GM19455 (cell line): ENCODE data around the gene KXD1.
"Not testable (repeated sequence)": the region's sequence is repeated elsewhere in the genome, so short reads cannot be mapped to it uniquely, and the experiment has no call there.

ENCODE experiments used
- ATAC-seq: cut with Tn5 transposase; IDR thresholded peaks from one replicate; pipeline ENCODE4 v1.9.1; 2021; ENCODE audit not compliant: unreplicated experiment

The KXD1 gene

DNA sequence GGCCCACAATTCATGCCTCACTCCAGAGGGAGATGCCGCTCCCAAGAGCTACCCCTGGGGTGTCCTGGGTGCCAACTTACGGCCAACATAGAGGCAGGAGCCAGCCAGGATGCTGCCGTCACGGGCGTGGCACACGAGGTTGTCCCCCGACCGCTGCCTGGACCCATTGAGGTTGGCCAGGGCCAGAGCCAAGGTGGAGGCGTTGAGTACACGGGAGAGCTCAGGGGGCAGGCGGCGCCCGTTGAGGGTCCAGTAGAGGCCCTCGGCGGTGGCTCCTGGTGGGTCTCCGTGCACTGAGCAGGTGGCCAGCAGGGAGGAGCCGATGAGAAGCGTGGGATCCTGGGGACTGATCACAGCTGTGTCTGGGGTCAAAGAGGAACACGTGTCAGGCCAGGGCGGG, 41.8 kb downstream of the KXD1 start:
- ATAC-seq = no peak

DNA sequence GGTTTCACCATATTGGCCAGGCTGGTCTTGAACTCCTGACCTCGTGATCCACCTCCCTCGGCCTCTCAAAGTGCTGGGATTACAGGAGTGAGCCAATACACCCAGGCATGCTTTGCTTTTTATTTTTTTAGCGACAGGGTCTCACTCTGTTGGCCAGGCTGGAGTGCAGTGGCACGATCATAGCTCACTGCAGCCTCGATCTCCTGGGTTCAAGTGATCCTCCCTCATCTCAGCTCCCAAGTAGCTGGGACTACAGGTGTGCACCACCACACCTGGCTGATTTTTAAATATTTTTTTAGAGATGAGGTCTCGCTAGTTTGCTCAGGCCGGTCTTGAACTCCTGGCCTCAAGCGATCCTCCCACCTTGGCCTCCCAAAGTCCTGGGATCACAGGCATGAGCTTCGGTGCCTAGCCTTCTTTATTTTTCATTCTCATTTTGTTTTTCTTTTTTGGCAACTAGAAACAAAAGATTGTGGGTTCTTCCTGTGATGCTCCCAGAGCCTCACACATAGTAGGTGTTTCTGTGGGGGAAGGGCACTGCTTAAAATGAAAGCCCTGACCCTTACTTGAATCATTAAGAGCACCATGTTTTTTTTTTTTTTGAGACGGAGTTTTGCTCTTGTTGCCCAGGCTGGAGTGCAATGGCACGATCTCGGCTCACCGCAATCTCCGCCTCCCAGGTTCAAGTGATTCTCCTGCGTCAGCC, 43.2 kb downstream of the KXD1 start:
- not testable (repeated sequence) for ATAC-seq

DNA sequence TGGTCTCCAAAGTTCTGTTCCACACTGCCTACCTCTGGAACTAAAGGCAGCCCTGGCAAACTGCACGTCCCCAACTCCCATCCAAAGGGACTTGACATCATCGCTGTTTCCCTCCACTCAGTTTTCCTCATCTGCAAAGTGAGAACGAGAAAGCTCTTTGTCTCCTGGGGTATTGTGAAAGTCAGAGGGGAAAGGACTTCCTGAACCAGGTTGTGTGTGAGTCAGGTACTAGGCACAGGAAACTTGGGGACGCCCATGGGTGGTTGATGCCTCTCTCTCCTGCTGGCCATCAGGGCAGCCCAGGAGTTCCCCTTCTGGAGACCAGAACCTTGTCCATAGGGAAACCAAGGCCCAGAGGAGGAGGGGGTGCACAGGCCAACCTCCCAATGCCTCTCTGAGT, 44.2 kb downstream of the KXD1 start:
- ATAC-seq = no peak

DNA sequence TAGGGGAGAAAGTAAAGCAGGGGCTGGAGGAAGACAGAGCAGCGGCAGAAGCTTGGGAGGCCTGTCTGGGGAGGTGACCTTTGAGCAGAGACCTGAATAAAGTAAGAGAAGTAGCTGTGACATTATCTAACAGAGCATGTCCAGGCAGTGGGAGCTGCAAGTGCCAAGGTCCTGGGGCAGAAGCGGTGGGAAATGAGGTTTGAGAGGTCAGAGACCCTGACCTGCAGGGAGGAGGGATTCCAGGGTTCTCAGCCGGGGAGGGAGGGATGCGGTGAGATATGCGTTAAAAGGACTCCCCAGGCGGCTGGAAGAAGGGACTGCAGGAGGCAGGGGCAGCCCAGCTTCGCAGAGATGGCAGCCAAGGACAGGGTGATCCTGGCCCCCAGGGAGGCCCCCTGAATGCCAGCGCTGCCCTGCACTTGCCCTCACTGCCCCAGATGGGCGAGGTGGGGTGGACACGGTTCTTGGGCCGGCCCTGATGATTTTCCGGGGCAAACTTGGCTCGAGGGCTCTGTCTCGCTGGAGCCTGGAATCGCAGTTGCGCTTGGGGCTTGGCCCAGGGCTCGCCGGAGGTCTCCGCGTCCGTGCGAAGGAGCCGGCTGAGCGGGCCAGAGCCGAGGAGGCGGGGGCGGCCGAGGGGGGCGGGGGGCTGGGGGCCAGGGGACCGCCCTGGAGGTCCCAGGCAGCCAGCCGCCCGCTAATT, 45.7 kb downstream of the KXD1 start:
- ATAC-seq = no peak

DNA sequence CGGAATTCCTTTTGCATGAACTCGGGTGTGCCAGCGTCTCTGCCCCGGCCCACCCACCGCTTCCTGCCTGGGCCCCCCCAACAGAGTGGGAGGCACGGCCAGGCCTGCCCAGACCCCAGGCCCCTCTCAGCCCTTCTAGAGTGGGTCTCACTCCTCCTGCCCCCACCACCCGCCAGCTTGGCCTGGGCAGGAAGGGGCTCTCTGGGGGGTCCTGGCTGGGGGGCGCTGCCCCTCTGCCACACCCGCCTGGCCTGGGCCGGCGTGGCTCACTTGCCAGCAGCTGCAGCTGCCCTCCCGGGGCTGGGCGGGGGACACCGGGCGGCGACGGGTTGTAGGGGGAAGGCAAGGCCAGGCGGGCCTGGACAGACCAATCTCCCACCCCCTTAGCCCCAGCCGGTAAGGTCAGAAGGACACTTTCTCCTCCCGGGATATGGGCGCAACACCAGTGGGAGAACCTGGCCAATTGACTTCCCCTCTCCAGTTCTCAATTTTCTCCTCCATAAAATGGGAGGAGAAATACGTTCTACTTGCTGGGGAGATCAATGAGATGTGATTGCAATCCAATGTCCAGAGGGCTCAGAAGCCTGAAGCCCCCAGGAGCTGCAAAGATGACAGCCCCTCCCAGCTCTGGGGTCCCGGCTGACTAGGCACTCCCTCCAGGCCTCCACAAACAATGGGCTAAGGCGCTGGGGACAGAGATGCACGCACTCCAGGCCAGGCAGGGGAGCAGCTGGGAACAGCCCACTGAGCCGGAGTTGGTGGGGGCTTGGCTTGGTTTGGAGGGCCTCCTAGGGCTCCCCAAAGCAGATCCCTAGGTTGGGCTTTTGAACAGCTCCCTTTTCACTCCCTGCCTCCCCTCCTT, 46.5 kb downstream of the KXD1 start:
- ATAC-seq = no peak

DNA sequence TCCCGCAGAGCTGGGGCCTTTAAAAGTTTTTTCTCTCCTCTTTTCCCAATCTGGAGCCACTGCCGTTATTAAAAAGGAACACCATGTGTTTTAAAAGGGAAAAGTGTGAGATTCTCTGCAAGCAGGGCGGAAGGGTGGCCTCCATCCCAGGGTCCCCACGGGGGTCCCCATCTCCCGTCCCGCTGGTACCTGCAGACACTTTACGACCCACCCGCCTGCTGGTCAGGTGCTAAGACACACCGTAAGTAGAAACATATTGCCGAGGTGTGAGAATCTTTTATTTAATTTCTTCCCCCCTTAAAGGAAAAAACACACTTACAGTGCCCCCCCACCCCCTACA, 47.1 kb downstream of the KXD1 start:
- ATAC-seq = no peak

DNA sequence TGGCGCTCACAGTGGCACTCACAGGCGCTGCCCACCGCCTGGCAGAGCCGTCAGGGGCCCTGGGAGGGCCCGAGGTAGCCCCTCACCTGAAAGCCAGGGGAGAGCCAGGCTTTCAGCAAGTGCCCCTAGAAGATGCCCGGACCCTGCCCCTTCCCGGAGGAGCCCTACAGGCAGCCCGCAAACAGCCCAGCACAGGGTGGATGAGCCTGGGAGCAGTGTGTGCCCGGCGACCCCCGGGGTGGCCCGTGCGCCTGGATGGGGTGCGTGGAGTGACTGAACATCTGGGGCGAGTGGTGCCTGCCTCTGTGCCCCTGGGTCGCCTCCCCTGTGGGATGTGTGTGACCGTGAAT, 47.5 kb downstream of the KXD1 start:
- no peak for ATAC-seq

DNA sequence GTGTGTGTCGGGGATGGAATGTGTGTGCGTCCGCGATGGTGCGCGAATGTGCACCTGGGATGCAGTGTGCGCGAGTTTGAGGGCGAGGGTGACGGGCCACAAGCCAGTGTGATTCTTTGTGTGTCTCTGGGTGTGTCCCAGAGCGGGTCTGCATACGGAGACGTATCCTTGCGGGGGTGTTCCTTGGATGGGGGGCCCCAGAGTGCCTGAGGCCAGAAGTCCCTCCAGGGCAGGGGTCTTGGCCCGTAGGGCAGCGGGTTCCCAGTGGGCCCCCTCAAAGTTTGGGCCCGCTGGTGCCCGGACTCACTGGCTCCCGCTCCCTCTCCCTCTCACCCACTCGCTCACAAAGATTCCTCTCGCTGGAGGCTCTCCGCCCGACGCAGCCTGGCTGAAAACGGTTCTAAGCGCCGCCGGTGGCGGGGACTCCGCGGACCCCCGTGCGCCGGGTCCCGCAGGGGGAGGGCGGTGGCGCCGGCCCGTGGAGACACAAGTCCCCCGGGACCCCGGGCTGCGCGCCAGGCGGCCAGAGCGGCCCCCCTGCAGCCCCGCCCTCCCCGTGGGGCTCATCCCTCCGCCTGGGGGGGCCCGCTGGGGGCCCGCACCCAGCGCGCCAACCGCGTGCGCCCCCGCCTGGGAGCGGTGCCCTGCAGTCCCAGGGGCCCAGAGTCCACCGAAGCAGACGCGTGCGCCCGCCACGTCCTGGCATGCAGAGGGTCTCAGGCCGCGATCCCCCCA, 48.0 kb downstream of the KXD1 start:
- no peak for ATAC-seq

DNA sequence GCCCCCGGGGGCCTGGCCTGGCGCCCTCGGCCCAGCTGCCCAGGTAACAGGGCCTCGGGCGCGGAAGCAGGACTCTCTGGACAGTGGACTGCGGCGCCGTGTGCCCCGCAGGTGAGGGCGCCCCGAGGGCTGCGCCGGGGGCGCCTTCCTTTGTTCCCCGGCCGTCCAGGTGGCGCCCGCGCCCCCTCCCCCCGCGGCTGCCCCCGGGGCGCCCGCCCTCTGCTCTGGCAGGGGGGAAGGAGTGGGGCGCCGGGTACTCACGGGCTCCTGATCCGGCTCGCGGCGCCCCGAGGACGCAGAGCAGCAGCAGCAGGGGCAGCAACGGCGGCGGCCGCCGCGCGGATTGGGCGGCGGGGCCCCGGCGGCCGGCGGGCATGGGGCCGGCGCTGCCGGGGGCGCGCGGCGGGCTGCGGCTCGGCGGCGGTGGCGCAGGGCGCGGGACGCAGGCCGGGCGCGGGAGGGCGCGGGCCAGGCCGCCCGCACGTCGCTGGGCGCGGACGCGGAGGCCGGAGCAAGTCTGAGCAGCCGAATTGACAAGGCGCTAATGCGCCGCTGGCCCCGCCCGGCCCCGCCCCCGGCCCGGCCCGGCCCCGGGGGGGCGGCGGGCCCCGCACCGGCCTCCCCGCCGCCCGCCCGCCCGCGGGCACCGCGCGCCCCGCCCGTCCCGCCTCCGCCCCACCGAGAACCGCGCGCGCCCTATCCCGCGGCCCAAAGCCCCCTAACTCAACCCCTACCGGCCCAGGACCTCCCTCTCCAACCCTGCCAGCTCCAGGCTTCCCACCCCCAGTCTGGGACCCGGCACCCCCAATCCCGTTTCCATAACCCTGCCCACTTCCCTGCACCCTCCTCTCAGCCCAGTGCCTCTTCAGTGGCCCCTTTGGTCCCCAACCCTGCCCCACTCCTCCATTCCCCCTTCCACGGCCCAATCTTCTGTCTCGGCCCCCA, 48.9 kb downstream of the KXD1 start, which contains the start of gene CRLF1:
TSS of gene CRLF1 (minus strand) at position 519 of the 945 bp plus-strand sequence. CDS start at position 376, 143 bp downstream.
- no peak for ATAC-seq

DNA sequence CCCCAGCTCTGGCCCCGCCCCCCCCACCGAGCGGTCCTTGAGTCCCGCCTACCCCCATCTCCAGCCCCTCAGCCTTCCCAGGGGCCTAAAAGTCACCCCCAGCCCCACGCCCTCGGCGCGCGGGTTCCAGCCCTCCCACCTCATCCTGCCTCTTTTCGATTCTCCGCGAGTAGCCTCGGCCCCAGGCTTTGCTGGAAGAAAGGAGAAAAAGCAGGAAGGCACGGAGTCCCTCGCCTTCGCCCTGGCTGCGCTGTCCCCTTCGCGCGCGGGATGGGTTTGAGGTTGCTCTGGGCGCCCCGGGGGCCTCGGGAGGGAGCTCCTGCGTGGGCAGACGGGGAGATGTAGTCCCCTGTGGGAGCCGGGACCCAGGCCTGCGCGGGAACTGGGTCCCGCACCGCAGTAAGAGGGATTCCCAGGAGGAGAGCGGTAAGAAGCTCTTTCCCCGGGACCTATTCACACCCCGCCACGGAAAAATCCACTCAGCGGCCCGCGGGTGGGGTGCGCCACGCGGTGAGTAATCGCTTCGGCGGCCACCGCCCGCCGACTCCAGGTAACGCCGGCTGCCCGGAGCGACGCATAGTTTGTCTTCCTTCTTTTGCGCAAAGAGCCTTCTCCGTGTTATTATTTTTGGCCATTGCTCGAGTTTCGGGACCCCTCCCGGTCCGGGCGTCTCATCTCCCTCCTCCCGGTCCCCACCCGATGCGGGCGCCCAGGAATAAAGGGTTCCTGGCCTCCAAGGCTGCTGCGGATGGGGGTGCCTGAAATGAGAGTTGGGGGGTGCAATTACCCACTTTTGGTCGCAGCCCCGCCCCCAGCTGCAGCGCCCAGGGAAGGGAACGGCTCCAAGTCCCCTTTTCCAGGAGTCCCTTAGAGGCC, 49.8 kb downstream of the KXD1 start:
- no peak for ATAC-seq

DNA sequence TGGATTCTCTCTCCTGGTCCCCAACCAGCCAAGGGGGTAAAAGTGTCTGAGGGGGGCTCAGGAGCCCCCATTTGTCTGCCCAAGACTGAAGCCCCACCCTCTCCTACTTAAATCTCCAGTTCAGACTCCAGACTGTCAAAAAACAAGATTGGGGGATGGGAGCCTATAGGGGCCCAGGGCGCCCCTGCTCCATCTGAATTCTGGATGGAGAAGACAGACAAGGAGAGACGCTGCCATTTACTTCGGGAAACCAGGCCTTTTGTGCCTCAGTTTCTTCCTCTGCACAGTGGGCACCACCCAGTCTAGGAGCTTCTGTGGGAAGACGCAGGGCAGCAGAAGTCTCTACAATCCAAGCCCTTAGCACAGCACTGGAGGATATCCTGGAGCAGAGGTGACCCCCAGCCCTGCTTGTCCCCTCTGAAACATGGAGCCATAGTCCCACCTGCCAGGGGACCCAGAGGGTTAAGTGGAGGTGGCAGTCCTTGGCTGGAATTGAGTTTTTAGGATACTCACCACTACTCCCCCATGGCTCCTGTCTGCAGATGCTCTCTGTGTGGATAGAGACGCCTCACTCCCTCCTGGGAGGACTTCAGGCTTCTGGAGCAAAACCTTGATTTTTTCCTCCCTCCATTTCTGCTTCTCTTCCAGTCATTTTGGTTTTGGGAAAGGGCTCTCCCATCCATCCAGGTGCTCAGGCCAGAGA, 50.6 kb downstream of the KXD1 start:
- no peak for ATAC-seq

DNA sequence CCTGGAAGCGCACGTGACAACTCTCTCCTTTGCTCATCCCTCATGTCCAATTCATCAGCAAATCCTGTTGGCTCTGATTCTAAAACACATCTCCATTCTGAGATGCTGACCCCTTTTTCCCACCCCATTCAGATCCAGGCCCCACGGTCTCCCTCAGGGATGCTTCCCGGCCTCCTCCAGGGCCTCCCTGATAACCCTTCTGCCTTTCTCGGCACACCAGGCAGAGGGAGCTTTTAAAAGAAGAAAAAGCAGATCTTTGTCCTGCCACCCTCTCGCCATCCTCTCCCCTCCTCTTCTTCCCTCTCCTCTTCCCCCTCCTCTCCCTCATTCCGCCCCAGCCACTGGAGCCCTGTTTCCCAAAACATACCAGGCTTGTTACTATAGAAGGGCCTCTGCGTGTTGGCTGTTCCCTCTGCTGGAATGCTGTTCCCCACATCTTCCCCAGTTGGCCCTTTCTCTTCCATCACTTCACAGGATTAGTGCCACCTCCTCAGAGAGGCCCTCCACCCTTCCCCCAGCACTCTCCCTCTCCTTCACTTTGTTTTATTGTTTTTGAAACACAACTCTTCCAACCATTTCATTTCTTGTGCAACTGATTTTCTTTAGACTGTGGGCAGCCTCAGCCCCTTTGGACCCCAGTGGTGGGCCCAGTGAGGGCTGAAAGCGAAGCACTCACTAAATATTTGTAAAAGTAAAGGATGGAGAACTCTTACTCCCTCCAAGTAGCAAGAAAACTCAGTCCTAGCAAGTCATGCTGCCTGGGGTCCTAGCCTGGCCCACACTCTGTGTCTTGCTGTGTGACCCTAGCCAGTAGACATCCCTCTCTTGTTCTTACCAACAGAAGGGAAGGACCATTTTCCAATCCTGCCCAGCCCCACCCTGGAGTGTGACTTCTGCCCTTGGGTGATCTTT, 51.4 kb downstream of the KXD1 start:
- no peak for ATAC-seq

DNA sequence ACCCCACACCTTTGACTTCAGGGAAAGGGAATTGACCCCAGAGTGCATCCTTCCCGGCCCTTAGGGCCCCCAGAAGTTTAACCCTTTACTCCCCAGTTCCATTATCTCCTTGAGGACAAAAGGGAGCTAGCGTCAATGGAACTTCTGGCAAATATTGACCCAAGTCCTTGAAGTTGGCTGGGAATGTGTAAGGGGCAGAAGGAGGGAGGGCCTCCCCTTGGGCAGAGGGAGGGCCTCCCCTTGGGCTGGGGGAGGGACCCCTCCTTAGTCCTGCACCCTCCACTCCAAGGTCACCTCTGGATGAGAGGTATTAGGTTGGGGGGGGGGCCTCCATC, 52.0 kb downstream of the KXD1 start:
- ATAC-seq = no peak

DNA sequence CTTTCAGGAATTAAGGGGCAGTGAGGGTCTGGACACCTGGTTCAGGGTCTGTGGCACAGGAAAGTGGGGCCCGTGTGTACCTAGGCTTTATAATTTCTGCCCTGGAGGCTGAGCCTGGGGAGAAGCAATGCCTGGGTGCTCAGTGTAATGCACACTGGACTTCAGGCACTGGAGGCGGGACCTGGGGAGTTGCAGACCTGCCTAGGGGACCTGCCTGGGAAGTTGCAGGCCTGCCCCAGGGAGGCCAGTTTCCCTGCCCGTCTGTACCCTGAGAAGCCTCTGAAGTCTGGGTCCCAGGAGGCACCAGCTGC, 52.5 kb downstream of the KXD1 start:
- no peak for ATAC-seq

DNA sequence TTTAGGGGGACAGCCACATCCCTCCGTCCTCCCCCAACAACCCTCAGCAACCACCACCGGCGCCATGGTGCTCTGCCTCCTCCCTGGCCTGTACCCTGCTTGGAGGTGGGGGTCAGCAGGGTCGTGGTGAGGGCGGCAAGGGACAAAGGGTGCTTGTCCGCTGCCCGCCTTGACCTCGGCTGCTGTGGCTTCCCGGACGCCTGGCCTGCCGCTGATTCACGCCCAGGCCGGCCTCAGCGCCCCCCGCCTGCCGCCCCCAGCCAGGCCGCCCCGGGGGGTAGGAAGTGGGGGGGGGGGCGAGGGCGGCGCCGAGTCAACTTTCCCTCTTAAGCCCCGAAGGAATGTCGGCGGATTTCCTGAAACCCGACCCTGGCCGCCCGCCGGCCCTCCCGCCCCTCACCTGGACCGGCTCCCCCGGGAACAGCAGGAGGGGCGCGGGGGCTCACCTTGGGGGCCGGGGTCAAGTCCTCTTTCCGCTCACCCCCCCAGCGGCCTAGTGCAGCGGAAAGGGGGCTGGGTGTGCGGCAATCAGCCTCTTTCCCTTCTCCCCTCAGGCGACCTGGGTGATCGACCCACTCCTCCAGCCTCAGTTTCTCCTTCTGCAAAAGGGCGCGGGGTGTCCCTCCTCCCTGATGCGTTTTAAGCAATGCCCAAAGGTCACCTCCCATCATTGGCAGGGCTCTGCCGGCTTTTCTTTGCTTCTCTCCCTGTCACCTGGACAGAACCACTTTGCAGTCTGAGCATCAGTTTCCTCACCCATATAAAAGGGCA, 53.1 kb downstream of the KXD1 start:
- no peak for ATAC-seq

DNA sequence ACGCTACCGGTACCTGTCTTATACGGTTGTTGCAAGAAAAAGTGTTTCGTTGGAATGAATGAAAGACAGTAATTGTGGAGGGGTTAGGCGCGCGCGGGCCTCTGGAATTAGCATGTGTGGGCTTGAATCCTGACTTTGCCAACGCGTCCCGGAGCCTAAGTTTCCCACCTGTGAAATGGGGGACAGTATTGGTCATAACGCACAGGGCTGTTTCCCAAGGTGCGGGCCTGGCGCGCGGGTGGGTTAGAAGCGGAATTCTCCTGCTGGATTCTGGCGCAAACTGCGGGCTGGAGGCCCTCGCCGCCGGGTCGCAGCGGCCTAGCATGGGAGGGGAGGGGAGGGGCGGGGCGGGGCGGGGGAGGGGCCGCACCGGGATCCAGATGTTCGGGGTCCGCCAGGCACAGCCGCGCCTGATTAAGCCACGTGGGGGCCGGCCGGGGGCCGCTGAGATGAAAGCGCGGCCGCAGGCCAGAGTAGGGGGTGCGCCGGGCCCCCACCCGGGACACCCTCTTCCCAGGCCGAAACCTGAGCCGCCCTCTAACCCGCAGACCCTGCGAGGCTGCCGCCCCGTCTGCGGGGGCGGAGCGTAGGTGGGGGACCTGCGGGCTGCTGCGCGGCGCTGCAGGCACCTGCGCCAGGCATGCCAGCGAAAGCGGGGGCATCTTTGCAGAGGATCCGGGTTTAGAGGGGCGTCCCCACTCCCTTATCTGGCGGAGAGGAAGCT, 53.8 kb downstream of the KXD1 start:
- ATAC-seq = no peak
